Epithelial cell of proximal tubule (primary cell): ENCODE measurements around the gene GLIPR2. TPM values are rescaled to one million over a fixed set of nuclear protein-coding genes. Genes with fewer than 3 reads are reported as not detected.

Experiments
- DNase-seq: peaks from one replicate; pipeline ENCODE4 v3.0.0-alpha.2; 2011; ENCODE audit warnings: low read depth
- H3K4me3 ChIP-seq: 2 replicates; pipeline ENCODE4 v1.5.1; 2011; ENCODE audit warnings: low read depth, mild to moderate bottlenecking, low read length
- total RNA-seq: library from RNA; depleted of rRNA; stranded (reverse); fragments of >200 nt; gene quantifications from 2 replicates; pipeline ENCODE4 v1.2.3, GENCODE V29; 2015
- TF ChIP-seq, protein P1 (sequence below): conservative IDR thresholded peaks from 2 replicates; pipeline ENCODE4 v1.5.1; 2012; ENCODE audit warnings: low read depth, mild to moderate bottlenecking, low read length

The GLIPR2 gene
- total RNA-seq, 1 donor from 2014 or later: 42.7 TPM

DNA sequence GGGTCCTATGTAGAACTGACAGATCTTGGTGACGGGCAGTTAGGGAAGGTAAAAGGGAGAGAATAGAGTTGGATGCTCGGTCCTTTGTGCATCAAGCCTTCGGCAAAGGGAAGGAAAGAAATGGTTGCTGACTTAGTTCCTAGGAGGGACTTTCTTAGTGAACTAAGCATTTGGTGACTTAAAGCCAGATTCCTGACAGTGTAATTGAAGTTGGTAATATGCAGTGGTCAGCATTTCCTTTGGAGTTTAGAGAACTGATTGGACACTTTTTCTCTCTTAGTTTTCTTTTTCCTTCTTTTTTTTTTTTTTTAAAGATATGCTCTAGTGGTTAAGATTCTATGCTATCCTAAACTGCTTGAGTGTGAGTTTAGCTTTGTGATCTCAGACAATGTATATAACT, 56.5 kb downstream of the GLIPR2 start:
- H3K4me3 ChIP-seq: peak overlapping the region; percentile 71
- TF ChIP-seq, protein P1, sequence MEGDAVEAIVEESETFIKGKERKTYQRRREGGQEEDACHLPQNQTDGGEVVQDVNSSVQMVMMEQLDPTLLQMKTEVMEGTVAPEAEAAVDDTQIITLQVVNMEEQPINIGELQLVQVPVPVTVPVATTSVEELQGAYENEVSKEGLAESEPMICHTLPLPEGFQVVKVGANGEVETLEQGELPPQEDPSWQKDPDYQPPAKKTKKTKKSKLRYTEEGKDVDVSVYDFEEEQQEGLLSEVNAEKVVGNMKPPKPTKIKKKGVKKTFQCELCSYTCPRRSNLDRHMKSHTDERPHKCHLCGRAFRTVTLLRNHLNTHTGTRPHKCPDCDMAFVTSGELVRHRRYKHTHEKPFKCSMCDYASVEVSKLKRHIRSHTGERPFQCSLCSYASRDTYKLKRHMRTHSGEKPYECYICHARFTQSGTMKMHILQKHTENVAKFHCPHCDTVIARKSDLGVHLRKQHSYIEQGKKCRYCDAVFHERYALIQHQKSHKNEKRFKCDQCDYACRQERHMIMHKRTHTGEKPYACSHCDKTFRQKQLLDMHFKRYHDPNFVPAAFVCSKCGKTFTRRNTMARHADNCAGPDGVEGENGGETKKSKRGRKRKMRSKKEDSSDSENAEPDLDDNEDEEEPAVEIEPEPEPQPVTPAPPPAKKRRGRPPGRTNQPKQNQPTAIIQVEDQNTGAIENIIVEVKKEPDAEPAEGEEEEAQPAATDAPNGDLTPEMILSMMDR: no peak
- no peak for DNase-seq

DNA sequence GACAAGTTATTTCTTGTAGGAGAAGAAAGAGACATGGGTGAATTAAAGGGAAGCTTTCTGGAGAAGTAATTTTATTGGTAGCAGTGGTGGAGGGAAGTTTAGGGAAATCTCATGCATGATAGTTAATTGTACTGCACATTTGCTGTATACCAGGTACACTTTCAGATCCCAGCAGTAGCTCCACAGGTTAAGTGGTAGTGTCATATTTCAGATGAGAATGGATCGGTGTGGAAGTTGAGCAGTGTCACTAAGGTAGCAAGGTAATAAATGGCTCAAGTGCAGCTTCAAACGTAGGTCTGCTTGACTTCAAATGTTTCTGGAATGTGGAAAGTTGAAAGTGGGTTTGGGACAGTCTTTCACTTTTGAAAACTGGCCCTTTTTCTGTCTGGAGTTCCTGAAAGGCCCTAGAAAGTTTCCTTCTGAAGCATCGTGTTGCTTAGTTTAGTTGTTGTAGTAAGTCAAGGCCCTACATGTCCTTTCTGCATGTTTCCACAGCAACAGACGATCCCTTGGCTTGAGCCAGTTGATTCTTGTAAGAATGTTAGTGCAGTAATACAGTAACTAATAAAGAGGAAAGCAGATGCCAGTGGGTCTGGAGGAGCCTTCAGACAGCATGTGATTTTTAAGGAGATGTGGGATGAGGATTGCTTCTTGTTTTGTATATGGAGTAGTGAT, 57.9 kb downstream of the GLIPR2 start:
- DNase-seq: no peak
- H3K4me3 ChIP-seq: peak overlapping the region; percentile 71
- TF ChIP-seq, protein P1: no peak

DNA sequence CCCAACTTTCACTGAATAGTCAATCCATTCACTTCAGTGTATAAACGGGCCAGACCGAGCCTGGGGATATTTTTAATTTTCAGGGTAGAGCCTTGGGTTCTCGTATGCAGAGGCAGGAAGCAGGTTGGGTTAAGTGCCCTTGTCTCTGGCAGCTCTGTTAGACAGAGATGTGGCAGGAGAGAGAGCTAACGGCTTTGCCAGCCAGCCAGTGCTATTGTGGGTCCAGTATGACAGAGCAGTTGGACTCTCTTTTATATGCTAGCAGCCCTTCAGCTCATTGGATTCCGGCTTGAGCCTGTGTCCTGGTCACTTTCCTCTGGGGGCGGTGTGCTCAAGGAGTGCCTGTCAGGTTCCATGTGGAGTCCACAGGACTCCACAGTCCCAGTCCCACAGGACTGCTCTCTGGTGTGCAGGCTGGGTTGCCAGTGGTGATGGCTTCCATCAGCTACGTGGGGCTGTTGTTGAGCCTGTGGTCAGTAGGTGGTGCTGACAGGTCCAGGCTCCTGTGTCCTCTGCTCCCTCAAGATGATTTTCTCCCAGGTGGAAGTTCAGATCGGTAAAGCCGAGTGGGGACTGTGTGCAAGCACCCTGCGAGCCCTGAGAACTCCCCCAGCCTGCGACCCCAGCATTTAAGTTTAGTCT, 68.5 kb downstream of the GLIPR2 start:
- TF ChIP-seq, protein P1: peak; percentile 56
- H3K4me3 ChIP-seq: no peak overlapping the region
- DNase-seq: no peak

DNA sequence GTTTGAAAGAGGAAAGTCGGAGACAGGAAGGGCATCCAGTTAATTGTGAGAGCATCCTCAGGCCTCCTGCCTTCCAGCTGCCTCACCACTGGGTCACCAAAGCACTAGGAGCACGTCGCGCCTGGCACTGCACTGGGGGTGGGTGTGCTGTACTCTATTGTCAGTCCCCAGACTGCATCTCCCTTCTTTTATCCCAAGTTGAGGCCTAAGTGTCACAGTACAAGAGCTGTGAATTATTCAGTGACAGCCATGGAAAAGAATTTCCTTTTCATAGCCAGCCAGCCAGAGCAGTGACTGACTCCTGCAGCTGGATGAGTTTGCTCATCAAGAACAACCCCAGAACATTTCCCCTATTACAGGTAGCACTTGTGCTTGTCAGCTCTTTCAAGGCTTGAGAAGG, 70.5 kb downstream of the GLIPR2 start:
- no peak for DNase-seq
- H3K4me3 ChIP-seq: no peak overlapping the region
- TF ChIP-seq, protein P1: no peak

DNA sequence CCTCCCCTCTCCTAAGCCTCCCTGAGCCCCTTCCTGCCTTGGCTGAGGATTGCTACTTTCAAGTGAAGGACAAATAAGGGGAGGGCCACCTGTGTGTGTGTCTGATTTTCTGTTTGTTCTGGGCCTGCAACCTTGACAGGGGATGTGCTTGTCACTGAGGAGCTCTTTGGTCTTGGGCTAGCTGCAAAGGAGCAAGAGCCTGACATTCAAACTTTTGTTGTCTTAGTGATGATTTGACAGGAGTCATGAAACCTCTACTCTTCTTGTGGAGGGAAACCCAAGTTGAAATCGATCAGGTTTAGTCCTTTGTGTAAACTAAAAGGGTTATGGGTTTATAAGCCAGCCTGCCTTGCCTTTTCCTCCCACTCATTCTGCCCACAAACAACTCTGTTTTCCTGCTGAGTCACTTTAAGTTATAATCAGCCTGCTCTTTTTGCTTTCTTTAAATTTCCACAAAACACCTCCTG, 71.0 kb downstream of the GLIPR2 start:
- TF ChIP-seq, protein P1: no peak
- no peak overlapping the region for H3K4me3 ChIP-seq
- no peak for DNase-seq

DNA sequence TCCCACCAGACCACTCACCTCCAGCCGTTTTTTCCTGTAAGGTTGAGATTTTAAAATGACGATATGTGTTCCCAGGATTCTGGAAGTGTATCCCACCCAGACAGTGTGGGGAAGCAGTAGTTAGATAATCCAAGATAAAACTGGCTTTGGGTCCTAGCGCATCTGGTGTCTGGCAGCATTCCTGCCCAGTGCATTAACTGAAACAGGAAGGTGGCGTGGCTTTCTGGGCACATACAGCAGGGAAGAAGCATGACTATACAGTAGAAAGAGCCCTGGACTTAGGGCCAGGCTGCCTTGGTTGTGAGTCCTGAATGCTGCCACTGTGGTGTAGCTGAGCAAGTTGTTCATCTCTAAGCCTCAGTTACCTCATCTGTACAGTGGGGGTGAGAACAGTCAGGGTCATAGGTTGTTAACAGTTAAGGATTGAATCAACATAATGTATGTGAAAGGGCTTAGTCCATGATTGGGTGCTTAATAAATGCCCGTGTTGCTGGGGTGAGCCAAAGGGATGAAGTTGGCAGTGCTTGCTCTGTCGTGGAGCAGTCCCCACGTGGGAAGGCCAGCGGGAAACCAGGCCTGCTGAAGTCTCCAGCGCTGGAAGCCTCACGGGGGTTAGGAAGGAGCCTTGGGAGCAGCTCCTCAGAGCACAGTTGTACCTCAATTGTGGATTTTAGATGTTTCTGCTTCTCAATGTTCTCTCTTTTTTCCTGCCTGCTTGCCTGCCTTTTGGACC, 72.2 kb downstream of the GLIPR2 start:
- DNase-seq: no peak
- TF ChIP-seq, protein P1: no peak
- no peak overlapping the region for H3K4me3 ChIP-seq
